DMS 273 (cell line): Measurements from ENCODE around the gene DCAF6.
"Not testable (repeated sequence)": the region's sequence is repeated elsewhere in the genome, so short reads cannot be mapped to it uniquely, and the experiment has no call there.

Source experiments
- DNase-seq: peaks from one replicate; lab custom pipeline; 2025; ENCODE audit not compliant: unreplicated experiment; lab: John Stamatoyannopoulos, UW

DCAF6 gene

DNA sequence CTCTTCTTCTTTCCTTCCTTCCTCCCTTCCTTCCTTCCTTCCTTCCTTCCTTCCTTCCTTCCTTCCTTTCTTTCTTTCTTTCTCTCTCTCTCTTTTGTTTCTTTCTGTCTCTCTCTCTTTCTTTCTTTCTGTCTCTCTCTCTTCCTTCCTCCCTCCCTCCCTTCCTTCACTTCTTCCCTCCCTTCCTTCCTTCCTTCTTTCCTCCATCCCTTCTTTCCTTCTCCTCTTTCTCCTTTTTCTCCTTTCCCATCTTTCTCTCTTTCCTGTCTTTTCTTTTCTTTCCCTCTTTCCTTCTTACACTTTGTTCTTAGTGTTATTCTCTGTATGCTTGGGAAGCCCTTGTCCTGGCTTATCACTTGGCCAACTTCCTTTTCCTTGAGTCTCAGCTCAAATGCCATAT is 72.8 kb downstream of the DCAF6 start:
- no peak for DNase-seq

DNA sequence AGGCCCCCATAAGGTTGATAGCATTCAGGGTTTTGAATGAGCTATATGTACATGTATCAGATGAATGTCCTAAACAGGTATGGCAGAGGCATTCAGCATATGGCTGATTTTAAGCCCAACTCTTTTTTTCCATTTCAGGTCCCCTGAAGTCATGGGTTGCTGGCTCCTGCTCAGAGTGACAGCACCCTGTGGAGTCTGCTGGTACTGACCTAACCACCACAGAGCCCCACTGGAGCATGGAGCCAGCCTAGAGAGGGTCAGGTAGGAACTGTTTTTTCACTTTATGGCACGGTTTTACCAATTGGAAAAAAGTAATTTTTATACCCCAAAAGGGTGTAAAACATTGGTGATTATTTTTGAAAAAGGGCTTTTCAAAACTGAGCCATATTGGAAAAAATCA is 82.9 kb downstream of the DCAF6 start:
- no peak for DNase-seq

DNA sequence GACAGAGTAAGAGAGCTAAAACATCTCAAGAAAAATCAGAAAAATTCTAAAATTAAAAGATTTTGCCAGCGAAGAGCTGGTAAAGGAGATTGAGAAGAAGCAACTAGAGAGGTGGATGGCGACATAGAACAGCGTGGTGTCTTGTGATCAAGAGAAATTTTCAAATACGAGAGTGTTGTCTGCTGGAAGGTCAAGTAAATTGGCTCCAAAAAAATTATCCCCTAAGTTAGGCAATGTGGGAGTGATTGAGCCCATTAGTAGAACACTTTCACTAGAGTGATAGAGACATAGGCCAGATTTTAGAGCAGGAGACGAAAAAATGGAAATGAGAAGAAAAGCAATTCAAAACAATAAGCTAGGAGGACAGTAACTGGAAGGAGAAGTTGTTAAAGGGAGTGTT is 94.7 kb downstream of the DCAF6 start:
- DNase-seq = no peak

- no peak for DNase-seq
These were observed 95.1 kb downstream of the DCAF6 start for GRCh38 chr1:168031627-168032026.

DNA sequence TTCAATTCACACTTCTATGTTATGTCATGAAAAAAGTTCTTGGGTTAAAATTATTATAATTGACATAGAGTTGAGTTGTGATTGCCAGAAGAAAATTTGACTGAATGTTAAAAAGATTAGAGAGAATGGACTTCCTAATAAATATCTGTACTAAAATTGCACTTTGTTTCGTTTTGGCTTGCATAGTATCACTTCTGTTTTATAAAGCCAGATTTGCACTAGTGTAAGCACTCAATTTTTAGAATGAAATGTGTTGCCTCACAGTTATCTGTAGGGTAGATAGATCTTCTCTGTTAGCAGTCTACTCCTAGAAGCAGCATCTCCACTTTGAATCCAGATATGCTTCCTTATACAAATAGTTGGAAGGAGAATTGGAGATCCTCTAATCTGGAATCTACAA is 95.5 kb downstream of the DCAF6 start:
- DNase-seq = no peak

GRCh38 chr1:168035345-168035744 is 98.9 kb downstream of the DCAF6 start:
- DNase-seq = no peak

DNA sequence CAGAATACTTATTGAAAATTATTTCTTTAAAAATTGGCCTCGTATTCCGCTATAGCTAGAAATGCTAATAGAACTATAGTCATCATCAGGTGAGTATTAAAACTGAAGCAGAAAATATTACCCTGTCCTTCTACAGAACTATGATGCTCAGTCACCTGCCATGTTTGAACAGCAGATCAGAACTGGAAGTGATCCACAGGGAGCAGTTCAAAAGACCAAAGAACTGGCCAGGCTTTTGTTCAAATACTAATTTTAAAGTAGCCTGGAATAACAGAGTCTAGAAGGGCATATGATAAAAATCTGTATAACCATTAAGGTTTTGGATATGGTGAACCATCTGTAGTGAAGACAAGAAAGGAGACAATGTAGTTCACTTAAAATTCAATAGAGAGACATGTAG is 105.9 kb downstream of the DCAF6 start:
- no peak for DNase-seq

GRCh38 chr1:168045311-168045710 is 108.8 kb downstream of the DCAF6 start:
- DNase-seq = no peak

DNA sequence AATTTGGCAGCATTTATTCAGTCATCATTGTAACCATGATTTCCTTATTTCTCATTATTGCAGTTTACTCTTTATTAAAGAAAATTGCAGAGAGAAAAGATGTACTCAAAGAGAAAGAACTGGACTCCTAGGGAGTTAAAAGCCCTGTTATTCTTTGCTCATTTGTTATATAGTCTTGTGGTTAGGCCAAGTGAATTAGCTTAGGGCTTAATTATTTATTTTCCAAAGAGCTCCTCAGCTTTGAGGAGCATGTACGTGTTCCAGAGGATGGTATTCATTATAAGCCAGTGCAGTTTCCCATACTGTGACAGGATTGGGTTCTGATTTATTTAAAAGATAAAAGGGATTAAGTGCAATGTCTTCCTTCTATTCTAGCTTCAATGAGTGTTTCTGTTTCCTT is 113.8 kb downstream of the DCAF6 start:
- DNase-seq = no peak

DNA sequence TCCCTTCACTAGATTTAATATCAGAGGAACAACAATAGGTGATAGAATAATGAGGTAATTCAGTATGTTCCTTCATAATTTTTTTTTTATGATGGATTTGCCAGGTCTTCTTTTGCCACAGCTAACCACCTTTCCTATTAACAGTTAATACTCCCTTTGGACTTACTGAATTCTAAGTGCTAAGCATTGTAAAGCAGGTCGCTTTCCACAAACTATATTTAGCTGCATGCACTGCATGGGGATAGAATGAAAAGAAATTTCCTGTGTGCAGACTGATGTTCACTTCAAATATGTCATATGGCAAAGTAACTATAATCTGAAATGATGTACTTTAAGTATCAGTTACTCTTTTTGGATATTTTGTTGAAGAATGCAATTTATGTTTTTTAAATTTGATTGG is 114.4 kb downstream of the DCAF6 start:
- DNase-seq = no peak

GRCh38 chr1:168053681-168054080 is 117.2 kb downstream of the DCAF6 start:
- no peak for DNase-seq

DNA sequence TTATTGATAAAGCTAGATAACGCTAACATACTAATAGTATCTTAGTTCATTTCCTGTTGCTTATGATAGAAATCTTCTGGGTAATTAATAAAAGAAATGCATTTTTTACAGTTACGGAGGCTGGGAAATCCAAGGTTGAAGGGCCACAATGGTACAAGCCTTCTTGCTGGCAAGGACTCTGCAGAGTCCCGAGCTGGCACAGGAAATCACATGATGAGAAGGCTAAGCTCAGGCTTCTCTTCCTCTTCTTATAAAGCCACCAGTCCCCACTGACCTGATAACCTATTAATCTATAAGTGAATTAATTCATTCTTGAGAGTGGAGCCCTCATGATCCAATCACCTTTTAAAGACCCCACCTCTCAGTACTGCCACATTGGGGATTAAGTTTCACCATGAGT is 117.6 kb downstream of the DCAF6 start:
- DNase-seq = no peak

DNA sequence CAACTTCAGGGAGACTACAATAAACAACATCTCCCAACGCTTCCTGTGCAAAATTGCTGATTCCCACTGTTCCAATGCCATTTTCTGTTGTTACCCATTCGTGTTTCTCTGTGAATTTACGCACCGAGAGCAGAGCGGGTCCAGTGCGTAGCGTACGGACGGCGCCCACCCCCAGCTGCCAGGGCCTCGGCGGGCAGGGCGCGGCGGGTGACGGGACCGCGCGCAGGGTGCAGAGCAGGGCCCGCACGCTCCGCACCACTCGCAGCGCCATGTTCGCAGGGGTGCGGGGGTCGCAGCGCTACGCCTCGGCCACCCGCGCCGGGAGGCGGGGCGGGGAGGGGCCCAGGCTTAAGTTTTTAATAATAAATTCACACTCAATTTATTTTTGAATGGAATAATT is 119.7 kb downstream of the DCAF6 start:
- DNase-seq = not testable (repeated sequence)

DNA sequence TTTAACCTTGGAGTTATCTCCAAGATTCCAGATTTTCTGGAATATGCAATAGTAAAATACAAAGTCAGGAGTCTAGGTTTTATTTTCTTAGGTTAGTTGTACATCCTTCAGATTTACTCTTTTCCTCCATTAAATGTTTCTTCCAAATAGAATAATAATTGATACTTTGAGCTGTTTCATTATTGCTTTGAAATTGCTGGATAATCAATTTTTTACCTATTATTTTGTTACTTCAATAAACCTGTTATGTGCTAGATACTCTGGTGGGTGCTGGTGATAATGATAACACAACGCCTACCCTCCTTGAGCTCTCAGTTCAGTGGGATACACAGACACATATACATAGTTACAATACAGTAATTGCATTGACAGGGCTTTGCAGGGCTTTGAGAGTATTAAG is 120.9 kb downstream of the DCAF6 start:
- no peak for DNase-seq

DNA sequence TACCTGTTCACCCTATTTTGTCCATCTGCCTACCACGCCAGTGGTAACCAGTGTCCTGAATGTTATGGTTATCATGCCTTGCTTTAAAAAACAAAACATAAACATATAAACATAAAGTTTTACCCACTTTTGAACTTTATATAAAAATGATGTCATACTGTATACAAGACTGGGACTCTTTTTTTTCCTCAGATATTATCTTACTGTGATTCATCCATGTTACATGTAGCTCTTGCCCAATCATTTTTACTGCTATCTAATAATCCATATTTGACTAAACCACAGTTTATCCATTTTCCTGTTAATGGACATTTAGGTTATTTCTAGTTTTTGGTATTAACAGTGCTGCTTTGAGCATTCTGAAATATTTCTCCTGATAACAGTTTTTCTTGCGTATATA is 121.4 kb downstream of the DCAF6 start:
- no peak for DNase-seq

DNA sequence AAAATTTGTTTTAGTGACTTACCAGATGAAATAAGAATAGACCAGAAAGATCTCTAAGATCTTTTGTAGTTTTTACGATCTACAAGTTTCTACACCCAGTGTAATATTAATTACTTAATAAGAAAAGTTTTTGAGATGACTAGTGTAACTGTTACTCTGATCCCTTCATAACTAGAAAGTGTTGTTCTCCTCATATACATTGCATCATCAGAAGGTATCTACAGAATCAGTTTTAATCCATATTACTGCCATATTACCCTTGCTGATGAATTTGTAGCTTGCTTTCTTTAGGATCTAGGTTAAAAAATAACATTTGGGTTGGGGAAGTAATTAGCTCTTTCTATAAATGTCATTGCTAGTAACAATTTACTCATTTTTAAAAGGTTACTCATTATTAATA is 127.7 kb downstream of the DCAF6 start:
- DNase-seq = no peak

DNA sequence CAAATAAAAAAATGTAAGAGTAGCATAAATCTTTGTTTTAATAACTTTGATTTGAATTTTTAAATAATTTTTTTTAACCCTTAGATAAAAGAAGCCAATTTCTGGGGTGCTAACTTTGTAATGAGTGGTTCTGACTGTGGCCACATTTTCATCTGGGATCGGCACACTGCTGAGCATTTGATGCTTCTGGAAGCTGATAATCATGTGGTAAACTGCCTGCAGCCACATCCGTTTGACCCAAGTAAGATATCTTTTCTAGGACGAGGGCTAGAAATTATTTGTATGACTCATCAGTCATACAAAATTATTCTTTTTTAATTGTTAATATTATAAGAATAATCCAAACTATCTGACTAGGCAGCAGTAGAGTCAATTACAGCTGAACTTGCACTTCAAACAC is 129.0 kb downstream of the DCAF6 start:
- no peak for DNase-seq

- no peak for DNase-seq
These were observed 132.9 kb downstream of the DCAF6 start for GRCh38 chr1:168069384-168069783.

GRCh38 chr1:168079761-168080160 is 143.3 kb downstream of the DCAF6 start:
- no peak for DNase-seq

DNA sequence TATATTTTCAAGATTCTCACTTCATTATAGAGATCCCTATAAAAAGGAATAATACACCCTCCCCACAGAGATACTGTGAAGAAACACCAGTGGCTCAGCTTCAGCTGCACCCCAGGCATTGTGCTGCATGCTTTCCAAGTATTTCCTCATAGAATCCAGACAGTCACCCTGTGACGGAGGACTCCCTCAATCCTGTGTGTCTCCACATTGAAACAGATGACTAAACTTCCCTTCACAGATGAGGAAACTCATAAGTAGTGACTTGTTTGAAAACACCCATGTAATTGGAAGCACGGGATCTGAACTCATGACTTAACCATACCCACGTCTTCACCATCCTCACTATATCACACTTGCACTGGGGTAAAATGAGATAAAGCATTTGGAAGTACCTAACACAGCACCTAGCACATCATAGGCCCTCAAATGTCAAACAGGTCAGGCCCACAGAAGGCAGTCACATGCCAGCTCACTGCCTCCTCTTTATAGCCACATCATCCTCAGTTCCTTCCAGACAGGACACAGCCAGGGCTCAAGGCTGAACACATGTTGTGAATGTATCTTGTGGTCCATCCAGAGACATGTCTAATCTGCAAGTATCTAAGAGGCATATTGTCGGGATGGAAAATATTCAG is 145.0 kb downstream of the DCAF6 start:
- DNase-seq = no peak

DNA sequence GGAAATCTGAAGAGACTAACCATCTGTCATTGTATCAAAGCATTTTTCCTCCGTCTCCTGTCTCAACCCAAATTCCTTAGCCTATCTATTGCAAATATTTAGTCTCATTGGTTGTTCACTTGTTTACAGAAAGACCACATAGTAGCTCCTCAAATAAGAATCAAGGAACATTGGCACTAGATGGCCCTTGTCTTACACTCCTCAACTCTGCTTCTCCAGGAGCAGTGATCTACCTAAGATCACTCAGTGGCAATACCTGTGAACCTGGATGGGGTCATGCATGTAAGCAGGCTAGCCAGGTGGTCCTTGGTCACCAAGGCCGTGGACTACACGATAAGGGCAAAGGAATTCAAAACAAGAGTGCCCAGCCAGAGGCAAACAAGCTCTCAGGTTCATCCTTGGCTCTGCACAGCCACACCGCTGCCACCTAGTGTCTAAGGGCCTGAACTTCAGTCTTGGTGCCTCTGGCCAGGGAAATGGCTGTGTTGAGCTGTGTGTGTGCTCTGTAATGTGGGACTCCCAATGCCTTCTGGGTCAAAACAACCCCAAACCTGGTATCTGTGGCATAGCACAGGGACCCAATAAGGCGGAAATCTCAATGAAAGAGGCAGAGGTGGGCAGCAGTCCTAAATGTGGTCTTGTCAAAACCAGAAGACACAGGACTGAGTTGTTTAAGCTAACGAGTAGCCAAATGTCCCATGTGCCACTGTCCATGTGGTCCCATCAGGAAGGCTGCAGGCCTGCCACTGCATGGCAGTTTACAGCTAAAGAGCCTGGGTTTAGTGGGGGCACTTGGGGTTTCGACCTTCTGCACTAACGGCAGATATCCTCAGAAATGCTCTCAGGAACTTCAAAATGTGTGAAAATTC is 145.8 kb downstream of the DCAF6 start:
- peak; percentile 89 for DNase-seq

DNA sequence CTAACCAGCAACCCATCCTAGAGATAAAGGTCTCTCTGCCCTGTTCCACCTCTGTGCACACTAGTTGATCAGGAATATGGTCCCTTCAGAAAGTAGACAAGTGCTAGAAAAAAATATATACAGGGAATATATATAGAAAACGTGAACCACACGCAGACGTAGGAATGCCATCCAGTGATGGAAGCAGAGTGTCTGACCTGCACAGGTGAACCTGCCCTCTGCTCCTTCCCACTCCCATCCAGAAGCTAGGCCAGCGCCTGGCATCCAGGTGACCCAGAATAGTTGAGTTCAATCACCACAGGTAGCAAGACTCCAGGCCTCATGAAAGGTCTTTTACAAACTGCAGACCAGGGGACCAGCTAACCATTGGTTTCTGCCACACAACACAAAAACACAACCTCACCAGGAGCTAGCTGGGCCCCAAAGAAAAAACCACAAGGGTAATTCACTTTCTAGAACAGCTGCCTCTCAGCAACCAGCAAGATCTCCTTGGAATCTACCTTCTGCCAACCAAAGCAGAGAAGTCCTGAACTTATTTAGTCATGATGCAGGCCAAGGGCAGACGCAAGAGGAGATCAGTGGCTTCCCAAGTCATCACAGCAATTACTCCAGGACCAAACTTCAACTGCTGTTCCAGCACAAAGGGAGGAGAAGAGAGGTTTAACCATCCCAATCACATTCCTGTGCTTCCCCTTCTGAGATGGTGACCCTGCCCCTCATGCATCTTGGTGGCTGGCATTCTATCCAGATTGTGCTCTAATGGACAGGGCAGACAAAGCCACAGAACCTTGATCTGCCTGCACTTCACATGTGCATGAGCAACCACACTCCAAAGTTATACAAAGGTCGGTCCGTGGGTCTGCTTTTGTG is 147.2 kb downstream of the DCAF6 start:
- no peak for DNase-seq
